ENCODE results near the gene TAGLN.

The TAGLN gene

GRCh38 chr11:117239295-117239694 is 40.1 kb downstream of the TAGLN start:
- no peaks in the 10 kb centered on the region for H3K9me2 ChIP-seq (replicated peaks; ENCODE audit: control insufficient read depth, low read length)
- H3F3A ChIP-seq (ENCODE audit: control insufficient read depth, insufficient read depth) = no peaks in the 10 kb centered on the region
- no peaks in the 10 kb centered on the region for H4K20me1 ChIP-seq (ENCODE audit: control insufficient read depth, insufficient read depth, low read depth, low read length)
- TF ChIP-seq EZH2phosphoT487 (IDR thresholded peaks at IDR 0.05; ENCODE audit: borderline replicate concordance, low read length) = no peak
- TF ChIP-seq CTCF (IDR thresholded peaks at IDR 0.05; ENCODE audit: low read depth, low read length, poor library complexity, severe bottlenecking) = no peak
- peaks cover 22% of the 10 kb centered on the region for H3K36me3 ChIP-seq (ENCODE audit: control insufficient read depth, low read length)
- H3K27me3 ChIP-seq (ENCODE audit: control insufficient read depth, low read length) = no peaks in the 10 kb centered on the region
- no peak overlapping the region for H3K27ac ChIP-seq (ENCODE audit: low read depth, low read length)
- H3K4me3 ChIP-seq (ENCODE audit: low read length) = no peak overlapping the region
- no peak overlapping the region for H3K4me2 ChIP-seq (ENCODE audit: low read length)
- no peaks in the 10 kb centered on the region for H3K9me3 ChIP-seq (ENCODE audit: control insufficient read depth, insufficient read depth, low read length)
- no peaks in the 10 kb centered on the region for H3K4me1 ChIP-seq (ENCODE audit: control insufficient read depth, low read length)
- peaks cover under 1% of the 10 kb centered on the region; the same call in 1 of the 2 replicates for H3K79me2 ChIP-seq (ENCODE audit: control insufficient read depth, low read length)

DNA sequence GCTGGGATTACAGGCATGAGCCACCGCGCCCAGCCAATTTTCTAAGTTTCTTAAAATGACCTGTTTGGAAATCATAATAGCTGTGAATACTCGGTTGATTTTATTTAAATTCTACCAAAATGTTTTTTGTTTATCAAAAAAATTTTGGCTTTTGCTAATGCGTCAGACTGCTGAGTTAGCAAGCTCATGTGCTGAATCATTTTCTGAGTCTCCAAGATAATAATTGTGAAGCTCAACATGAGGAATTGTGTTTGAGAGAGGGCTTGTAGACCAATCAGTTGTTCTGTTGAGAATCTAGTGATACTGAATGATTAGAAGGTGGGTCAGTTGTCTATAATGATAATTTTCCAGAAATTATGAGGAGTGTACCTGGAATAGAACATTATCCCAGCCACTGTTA is 49.2 kb downstream of the TAGLN start:
- H3K27me3 ChIP-seq (ENCODE audit: control insufficient read depth, low read length) = no peaks in the 10 kb centered on the region
- no peaks in the 10 kb centered on the region for H3K9me2 ChIP-seq (replicated peaks; ENCODE audit: control insufficient read depth, low read length)
- H3F3A ChIP-seq (ENCODE audit: control insufficient read depth, insufficient read depth) = peaks cover 5% of the 10 kb centered on the region; the same call in 1 of the 2 replicates
- H3K27ac ChIP-seq (ENCODE audit: low read depth, low read length) = no peak overlapping the region
- H3K36me3 ChIP-seq (ENCODE audit: control insufficient read depth, low read length) = peaks cover 30% of the 10 kb centered on the region
- no peak overlapping the region for H3K4me2 ChIP-seq (ENCODE audit: low read length)
- no peak for TF ChIP-seq EZH2phosphoT487 (IDR thresholded peaks at IDR 0.05; ENCODE audit: borderline replicate concordance, low read length)
- no peak for TF ChIP-seq CTCF (IDR thresholded peaks at IDR 0.05; ENCODE audit: low read depth, low read length, poor library complexity, severe bottlenecking)
- no peaks in the 10 kb centered on the region for H3K79me2 ChIP-seq (ENCODE audit: control insufficient read depth, low read length)
- H3K4me3 ChIP-seq (ENCODE audit: low read length) = no peak overlapping the region
- no peaks in the 10 kb centered on the region for H3K9me3 ChIP-seq (ENCODE audit: control insufficient read depth, insufficient read depth, low read length)
- no peaks in the 10 kb centered on the region for H3K4me1 ChIP-seq (ENCODE audit: control insufficient read depth, low read length)
- no peaks in the 10 kb centered on the region for H4K20me1 ChIP-seq (ENCODE audit: control insufficient read depth, insufficient read depth, low read depth, low read length)

GRCh38 chr11:117249571-117249970 is 50.4 kb downstream of the TAGLN start:
- Histone ChIP-seq H3K36me3 (ENCODE audit: control insufficient read depth, low read length) (peaks cover 26% of the 10 kb centered on the region), H3K9me2 (replicated peaks; ENCODE audit: control insufficient read depth, low read length) (no peaks in the 10 kb centered on the region), H3K4me3 (ENCODE audit: low read length) (no peak overlapping the region), H3K4me1 (ENCODE audit: control insufficient read depth, low read length) (no peaks in the 10 kb centered on the region), H3K9me3 (ENCODE audit: control insufficient read depth, insufficient read depth, low read length) (no peaks in the 10 kb centered on the region), H3K27ac (ENCODE audit: low read depth, low read length) (no peak overlapping the region), H3K79me2 (ENCODE audit: control insufficient read depth, low read length) (no peaks in the 10 kb centered on the region), H3F3A (ENCODE audit: control insufficient read depth, insufficient read depth) (peaks cover 5% of the 10 kb centered on the region; the same call in 1 of the 2 replicates), H4K20me1 (ENCODE audit: control insufficient read depth, insufficient read depth, low read depth, low read length) (no peaks in the 10 kb centered on the region), H3K27me3 (ENCODE audit: control insufficient read depth, low read length) (no peaks in the 10 kb centered on the region), H3K4me2 (ENCODE audit: low read length) (no peak overlapping the region)
- TF ChIP-seq EZH2phosphoT487 (IDR thresholded peaks at IDR 0.05; ENCODE audit: borderline replicate concordance, low read length) (no peak), CTCF (IDR thresholded peaks at IDR 0.05; ENCODE audit: low read depth, low read length, poor library complexity, severe bottlenecking) (no peak)

Data from DOHH2 (cell line).